ENCODE results near the gene MAP7. TPM values are rescaled to one million over a fixed set of nuclear protein-coding genes. Genes with fewer than 3 reads are reported as not detected.

Gene MAP7
- total and polyA plus RNA-seq, 9 of the 15 experiments (the other 6 are each of a cell fraction or from before 2014, with no cell fraction given): 0.76 to 7.7 (median 3.9) TPM

DNA sequence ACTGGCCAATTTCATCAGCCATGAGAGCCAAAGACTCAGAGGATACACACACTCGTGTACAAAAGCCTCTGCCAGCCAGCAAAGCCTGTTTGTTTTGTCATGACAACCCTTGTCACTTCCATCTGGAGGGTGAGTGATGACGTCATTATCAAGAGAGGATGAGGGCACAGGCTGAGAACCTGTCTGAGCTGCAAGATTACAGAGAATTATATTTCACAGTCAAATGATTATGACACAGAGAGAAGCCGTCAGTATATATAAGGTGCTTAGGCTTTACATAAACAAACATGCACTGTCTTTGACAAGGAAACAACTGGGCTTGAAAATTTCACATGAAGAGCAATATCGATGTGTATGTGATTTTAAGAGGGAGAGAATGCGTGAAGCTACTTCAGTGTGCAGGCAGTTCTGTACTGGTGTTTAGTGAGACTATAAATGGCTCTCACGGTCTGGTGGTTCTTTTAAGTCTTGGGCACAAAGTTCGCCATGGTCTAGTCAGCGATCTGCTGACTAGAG lies 224.1 kb downstream of the MAP7 start (continued):
- TF ChIP-seq JUND (IDR thresholded peaks at IDR 0.05; ENCODE audit: borderline replicate concordance, low read depth, low read length) (peak; percentile 96), JUND (tag; IDR thresholded peaks at IDR 0.05; ENCODE audit: borderline replicate concordance, low read depth, low read length) (peak; percentile 97), POLR3G (IDR thresholded peaks at IDR 0.05; ENCODE audit: extremely low read depth, insufficient read length, insufficient replicate concordance) (no peak), POLR2A (conservative IDR thresholded peaks at IDR 0.05) (no peak), MEF2A (IDR thresholded peaks at IDR 0.05; ENCODE audit: control insufficient read depth, low read depth, low read length) (no peak), NBN (IDR thresholded peaks at IDR 0.05; ENCODE audit: low read depth) (no peak), ZNF274 (IDR thresholded peaks at IDR 0.05; ENCODE audit: borderline replicate concordance, low read depth, low read length) (no peak), NR2F6 (CRISPR knock-in tag; IDR thresholded peaks at IDR 0.05) (no peak), CEBPG (CRISPR knock-in tag; IDR thresholded peaks at IDR 0.05) (no peak), CEBPG (tag; conservative IDR thresholded peaks at IDR 0.05 in 1 of 2, IDR thresholded peaks at IDR 0.05 in 1 of 2) (peak; percentile 20 to 59; a peak in 2 of 4 replicates), ZNF584 (CRISPR knock-in tag; IDR thresholded peaks at IDR 0.05; ENCODE audit: low read depth) (no peak), CREM (IDR thresholded peaks at IDR 0.05; ENCODE audit: low read depth) (peak; percentile 86), NR2C2 (CRISPR knock-in tag; IDR thresholded peaks at IDR 0.05) (no peak), NR2C2 (tag; IDR thresholded peaks at IDR 0.05) (0 out of 2 replicates have a peak, but pooled peaks have one; percentile 17), AFF1 (IDR thresholded peaks at IDR 0.05; ENCODE audit: low read depth in 1 of 2, partially characterized antibody in 2 of 2) (no peak)
- TF ChIP-seq, protein P1, sequence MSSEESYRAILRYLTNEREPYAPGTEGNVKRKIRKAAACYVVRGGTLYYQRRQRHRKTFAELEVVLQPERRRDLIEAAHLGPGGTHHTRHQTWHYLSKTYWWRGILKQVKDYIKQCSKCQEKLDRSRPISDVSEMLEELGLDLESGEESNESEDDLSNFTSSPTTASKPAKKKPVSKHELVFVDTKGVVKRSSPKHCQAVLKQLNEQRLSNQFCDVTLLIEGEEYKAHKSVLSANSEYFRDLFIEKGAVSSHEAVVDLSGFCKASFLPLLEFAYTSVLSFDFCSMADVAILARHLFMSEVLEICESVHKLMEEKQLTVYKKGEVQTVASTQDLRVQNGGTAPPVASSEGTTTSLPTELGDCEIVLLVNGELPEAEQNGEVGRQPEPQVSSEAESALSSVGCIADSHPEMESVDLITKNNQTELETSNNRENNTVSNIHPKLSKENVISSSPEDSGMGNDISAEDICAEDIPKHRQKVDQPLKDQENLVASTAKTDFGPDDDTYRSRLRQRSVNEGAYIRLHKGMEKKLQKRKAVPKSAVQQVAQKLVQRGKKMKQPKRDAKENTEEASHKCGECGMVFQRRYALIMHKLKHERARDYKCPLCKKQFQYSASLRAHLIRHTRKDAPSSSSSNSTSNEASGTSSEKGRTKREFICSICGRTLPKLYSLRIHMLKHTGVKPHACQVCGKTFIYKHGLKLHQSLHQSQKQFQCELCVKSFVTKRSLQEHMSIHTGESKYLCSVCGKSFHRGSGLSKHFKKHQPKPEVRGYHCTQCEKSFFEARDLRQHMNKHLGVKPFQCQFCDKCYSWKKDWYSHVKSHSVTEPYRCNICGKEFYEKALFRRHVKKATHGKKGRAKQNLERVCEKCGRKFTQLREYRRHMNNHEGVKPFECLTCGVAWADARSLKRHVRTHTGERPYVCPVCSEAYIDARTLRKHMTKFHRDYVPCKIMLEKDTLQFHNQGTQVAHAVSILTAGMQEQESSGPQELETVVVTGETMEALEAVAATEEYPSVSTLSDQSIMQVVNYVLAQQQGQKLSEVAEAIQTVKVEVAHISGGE (CRISPR knock-in tag; IDR thresholded peaks at IDR 0.05): 0 out of 6 replicates have a peak, but pooled peaks of 1 of the 3 experiments have one; percentile 12
- TF ChIP-seq, protein P2, sequence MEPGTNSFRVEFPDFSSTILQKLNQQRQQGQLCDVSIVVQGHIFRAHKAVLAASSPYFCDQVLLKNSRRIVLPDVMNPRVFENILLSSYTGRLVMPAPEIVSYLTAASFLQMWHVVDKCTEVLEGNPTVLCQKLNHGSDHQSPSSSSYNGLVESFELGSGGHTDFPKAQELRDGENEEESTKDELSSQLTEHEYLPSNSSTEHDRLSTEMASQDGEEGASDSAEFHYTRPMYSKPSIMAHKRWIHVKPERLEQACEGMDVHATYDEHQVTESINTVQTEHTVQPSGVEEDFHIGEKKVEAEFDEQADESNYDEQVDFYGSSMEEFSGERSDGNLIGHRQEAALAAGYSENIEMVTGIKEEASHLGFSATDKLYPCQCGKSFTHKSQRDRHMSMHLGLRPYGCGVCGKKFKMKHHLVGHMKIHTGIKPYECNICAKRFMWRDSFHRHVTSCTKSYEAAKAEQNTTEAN (CRISPR knock-in tag; IDR thresholded peaks at IDR 0.05): no peak
